WTC11 (cell line): ENCODE data around the gene PRKD1. TPM values are rescaled to one million over a fixed set of nuclear protein-coding genes. Genes with fewer than 3 reads are reported as not detected.

ENCODE experiments used
- ATAC-seq: fragments of 200-7000 bp; cut with Tn5 transposase; 2 replicates; pipeline ENCODE4 v1.10.0; 2021; ENCODE audit warnings: mild to moderate bottlenecking, moderate library complexity
- CTCF ChIA-PET: fragments of 300-600 bp; sonication (Branson Sonifier 250); formaldehyde crosslinking; loops from one replicate; lab custom pipeline; 2021; ENCODE audit warnings: antibody characterized with exemption; lab: Charles Lee
- POLR2A ChIA-PET: fragments of 350-600 bp; sonication (Branson Sonifier 250); formaldehyde crosslinking; loops from one replicate; lab custom pipeline; 2021; ENCODE audit warnings: antibody characterized with exemption; lab: Charles Lee
- DNase-seq: peaks from one replicate; pipeline ENCODE4 v3.0.0; 2021; ENCODE audit warnings: low spot score
- H3K27ac Mint-ChIP-seq: 2 replicates; pipeline ENCODE4 v1.8.0; 2021; ENCODE audit warnings: mixed read lengths
- H3K27me3 Mint-ChIP-seq: 2 replicates; pipeline ENCODE4 v1.8.0; 2021; ENCODE audit warnings: low read depth, mild to moderate bottlenecking, moderate library complexity, mixed read lengths
- H3K36me3 Mint-ChIP-seq: 2 replicates; pipeline ENCODE4 v1.8.0; 2021; ENCODE audit warnings: mixed read lengths
- H3K4me1 Mint-ChIP-seq: 2 replicates; pipeline ENCODE4 v1.8.0; 2022; ENCODE audit warnings: mixed read lengths
- H3K4me3 Mint-ChIP-seq: 2 replicates; pipeline ENCODE4 v1.8.0; 2021; ENCODE audit warnings: mild to moderate bottlenecking, moderate library complexity, mixed read lengths
- H3K9me3 Mint-ChIP-seq: 2 replicates; pipeline ENCODE4 v1.8.0; 2021; ENCODE audit warnings: mixed read lengths
- ERG ChIP-seq: fragments of 250-450 bp; sonication (Bioruptor Pico); IDR thresholded peaks from 2 replicates; pipeline ENCODE4 v1.8.0; 2021; ENCODE audit warnings: mild to moderate bottlenecking
- FOXK1 ChIP-seq: sonication (generic); formaldehyde crosslinking; IDR thresholded peaks from 2 replicates; pipeline ENCODE4 v1.8.0; 2022; ENCODE audit warnings: mild to moderate bottlenecking, moderate library complexity, missing genetic modification reagents
- IRF1 ChIP-seq: sonication (generic); formaldehyde crosslinking; IDR thresholded peaks from 2 replicates; pipeline ENCODE4 v1.8.0; 2023; ENCODE audit warnings: missing genetic modification reagents
- JAZF1 ChIP-seq: fragments of 250-450 bp; sonication (Bioruptor Pico); IDR thresholded peaks from 2 replicates; pipeline ENCODE4 v1.9.0; 2021; ENCODE audit warnings: moderate library complexity, mild to moderate bottlenecking, inconsistent platforms
- MAX ChIP-seq: sonication (generic); formaldehyde crosslinking; IDR thresholded peaks from 2 replicates; pipeline ENCODE4 v1.8.0; 2022; ENCODE audit warnings: mild to moderate bottlenecking, missing genetic modification reagents
- NFE2L1 ChIP-seq: sonication (generic); formaldehyde crosslinking; IDR thresholded peaks from 2 replicates; pipeline ENCODE4 v1.8.1; 2023; ENCODE audit warnings: missing genetic modification reagents
- NR2C2 ChIP-seq: sonication (generic); formaldehyde crosslinking; IDR thresholded peaks from 2 replicates; pipeline ENCODE4 v1.8.0; 2022; ENCODE audit warnings: mild to moderate bottlenecking, missing genetic modification reagents
- OVOL2 ChIP-seq: fragments of 250-450 bp; sonication (Bioruptor Pico); IDR thresholded peaks from 2 replicates; pipeline ENCODE4 v1.9.0; 2021; ENCODE audit warnings: mild to moderate bottlenecking, borderline replicate concordance
- ZNF425 ChIP-seq: fragments of 250-450 bp; sonication (Bioruptor Pico); conservative IDR thresholded peaks from 2 replicates; pipeline ENCODE4 v1.9.0; 2021; ENCODE audit warnings: mild to moderate bottlenecking
- total RNA-seq: library from RNA; stranded (reverse); gene quantifications from 3 replicates; pipeline ENCODE4 v1.2.3, GENCODE V29; 2021
- TF ChIP-seq, protein P1 (sequence below): sonication (generic); formaldehyde crosslinking; IDR thresholded peaks from 2 replicates; pipeline ENCODE4 v1.8.0; 2023; ENCODE audit warnings: mild to moderate bottlenecking, missing genetic modification reagents
- TF ChIP-seq, protein P2 (sequence below): fragments of 250-450 bp; sonication (Bioruptor Pico); IDR thresholded peaks from 2 replicates; pipeline ENCODE4 v1.9.0; 2021; ENCODE audit warnings: moderate library complexity, mild to moderate bottlenecking, inconsistent platforms, borderline replicate concordance
- TF ChIP-seq, protein P3 (sequence below): sonication (generic); formaldehyde crosslinking; IDR thresholded peaks from 2 replicates; pipeline ENCODE4 v1.8.1; 2022; ENCODE audit warnings: mild to moderate bottlenecking, missing genetic modification reagents, moderate library complexity, borderline replicate concordance
- TF ChIP-seq, protein P4 (sequence below): fragments of 250-450 bp; sonication (Bioruptor Pico); IDR thresholded peaks from 2 replicates; pipeline ENCODE4 v1.9.0; 2021; ENCODE audit warnings: mild to moderate bottlenecking

The PRKD1 gene
- total RNA-seq, 1 experiment from 2014 or later = 7.6 TPM

GRCh38 chr14:29528889-29529288 is 398.8 kb downstream of the PRKD1 start (continued):
- no peak for TF ChIP-seq ERG (CRISPR knock-in tag)

DNA sequence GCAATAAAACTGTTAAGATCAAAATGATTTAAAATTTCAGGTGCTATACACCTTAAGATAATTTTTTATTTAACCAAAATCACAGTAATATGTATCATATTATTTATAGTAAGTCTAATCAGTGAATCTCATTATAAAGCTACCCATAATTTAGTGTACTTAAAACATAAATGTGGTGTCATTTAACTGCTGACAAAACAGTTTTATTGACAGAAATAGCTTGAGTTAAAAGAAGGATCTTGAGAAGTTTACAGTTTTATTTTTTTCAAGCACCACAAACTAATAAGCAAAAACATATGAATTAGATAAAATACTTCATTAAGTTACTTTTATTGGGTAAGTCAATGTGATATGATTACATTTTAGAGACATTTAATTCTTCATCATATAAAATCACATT is 400.4 kb downstream of the PRKD1 start:
- no peak overlapping the region for H3K27ac Mint-ChIP-seq
- H3K4me3 Mint-ChIP-seq = no peak overlapping the region
- TF ChIP-seq, protein P1, sequence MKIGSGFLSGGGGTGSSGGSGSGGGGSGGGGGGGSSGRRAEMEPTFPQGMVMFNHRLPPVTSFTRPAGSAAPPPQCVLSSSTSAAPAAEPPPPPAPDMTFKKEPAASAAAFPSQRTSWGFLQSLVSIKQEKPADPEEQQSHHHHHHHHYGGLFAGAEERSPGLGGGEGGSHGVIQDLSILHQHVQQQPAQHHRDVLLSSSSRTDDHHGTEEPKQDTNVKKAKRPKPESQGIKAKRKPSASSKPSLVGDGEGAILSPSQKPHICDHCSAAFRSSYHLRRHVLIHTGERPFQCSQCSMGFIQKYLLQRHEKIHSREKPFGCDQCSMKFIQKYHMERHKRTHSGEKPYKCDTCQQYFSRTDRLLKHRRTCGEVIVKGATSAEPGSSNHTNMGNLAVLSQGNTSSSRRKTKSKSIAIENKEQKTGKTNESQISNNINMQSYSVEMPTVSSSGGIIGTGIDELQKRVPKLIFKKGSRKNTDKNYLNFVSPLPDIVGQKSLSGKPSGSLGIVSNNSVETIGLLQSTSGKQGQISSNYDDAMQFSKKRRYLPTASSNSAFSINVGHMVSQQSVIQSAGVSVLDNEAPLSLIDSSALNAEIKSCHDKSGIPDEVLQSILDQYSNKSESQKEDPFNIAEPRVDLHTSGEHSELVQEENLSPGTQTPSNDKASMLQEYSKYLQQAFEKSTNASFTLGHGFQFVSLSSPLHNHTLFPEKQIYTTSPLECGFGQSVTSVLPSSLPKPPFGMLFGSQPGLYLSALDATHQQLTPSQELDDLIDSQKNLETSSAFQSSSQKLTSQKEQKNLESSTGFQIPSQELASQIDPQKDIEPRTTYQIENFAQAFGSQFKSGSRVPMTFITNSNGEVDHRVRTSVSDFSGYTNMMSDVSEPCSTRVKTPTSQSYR (CRISPR knock-in tag) = no peak
- TF ChIP-seq IRF1 (CRISPR knock-in tag) (no peak), MAX (no peak), NR2C2 (CRISPR knock-in tag) (no peak), OVOL2 (CRISPR knock-in tag) (no peak), FOXK1 (CRISPR knock-in tag) (no peak), ERG (CRISPR knock-in tag) (no peak), ZNF425 (CRISPR knock-in tag) (no peak), NFE2L1 (CRISPR knock-in tag) (no peak), JAZF1 (CRISPR knock-in tag) (no peak)
- TF ChIP-seq, protein P2, sequence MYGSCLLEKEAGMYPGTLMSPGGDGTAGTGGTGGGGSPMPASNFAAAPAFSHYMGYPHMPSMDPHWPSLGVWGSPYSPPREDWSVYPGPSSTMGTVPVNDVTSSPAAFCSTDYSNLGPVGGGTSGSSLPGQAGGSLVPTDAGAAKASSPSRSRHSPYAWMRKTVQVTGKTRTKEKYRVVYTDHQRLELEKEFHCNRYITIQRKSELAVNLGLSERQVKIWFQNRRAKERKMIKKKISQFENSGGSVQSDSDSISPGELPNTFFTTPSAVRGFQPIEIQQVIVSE = no peak
- TF ChIP-seq, protein P3, sequence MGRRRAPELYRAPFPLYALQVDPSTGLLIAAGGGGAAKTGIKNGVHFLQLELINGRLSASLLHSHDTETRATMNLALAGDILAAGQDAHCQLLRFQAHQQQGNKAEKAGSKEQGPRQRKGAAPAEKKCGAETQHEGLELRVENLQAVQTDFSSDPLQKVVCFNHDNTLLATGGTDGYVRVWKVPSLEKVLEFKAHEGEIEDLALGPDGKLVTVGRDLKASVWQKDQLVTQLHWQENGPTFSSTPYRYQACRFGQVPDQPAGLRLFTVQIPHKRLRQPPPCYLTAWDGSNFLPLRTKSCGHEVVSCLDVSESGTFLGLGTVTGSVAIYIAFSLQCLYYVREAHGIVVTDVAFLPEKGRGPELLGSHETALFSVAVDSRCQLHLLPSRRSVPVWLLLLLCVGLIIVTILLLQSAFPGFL = no peak
- TF ChIP-seq, protein P4, sequence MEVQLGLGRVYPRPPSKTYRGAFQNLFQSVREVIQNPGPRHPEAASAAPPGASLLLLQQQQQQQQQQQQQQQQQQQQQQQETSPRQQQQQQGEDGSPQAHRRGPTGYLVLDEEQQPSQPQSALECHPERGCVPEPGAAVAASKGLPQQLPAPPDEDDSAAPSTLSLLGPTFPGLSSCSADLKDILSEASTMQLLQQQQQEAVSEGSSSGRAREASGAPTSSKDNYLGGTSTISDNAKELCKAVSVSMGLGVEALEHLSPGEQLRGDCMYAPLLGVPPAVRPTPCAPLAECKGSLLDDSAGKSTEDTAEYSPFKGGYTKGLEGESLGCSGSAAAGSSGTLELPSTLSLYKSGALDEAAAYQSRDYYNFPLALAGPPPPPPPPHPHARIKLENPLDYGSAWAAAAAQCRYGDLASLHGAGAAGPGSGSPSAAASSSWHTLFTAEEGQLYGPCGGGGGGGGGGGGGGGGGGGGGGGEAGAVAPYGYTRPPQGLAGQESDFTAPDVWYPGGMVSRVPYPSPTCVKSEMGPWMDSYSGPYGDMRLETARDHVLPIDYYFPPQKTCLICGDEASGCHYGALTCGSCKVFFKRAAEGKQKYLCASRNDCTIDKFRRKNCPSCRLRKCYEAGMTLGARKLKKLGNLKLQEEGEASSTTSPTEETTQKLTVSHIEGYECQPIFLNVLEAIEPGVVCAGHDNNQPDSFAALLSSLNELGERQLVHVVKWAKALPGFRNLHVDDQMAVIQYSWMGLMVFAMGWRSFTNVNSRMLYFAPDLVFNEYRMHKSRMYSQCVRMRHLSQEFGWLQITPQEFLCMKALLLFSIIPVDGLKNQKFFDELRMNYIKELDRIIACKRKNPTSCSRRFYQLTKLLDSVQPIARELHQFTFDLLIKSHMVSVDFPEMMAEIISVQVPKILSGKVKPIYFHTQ = no peak
- peaks cover 2% of the 10 kb centered on the region; the same call in 1 of the 2 replicates for H3K4me1 Mint-ChIP-seq
- no peaks in the 10 kb centered on the region for H3K36me3 Mint-ChIP-seq
- POLR2A ChIA-PET = no interaction called here
- CTCF ChIA-PET = interaction anchor here (0.7 to 0.8 kb wide), 3 partner anchors 22 to 776 kb away, joined by 3 to 4 read pairs (median 3); no protein-coding TSS in a partner anchor
- ATAC-seq (no peak), DNase-seq (no peak)
- H3K27me3 Mint-ChIP-seq = no peaks in the 10 kb centered on the region
- H3K9me3 Mint-ChIP-seq = peaks cover 4% of the 10 kb centered on the region; the same call in 1 of the 2 replicates
